Retina (tissue), 1 donor: Measurements from ENCODE around the gene LMF1.

Experiments
- DNase-seq: peaks from one replicate; pipeline ENCODE4 v3.0.0-alpha.2; 2016

LMF1 gene

DNA sequence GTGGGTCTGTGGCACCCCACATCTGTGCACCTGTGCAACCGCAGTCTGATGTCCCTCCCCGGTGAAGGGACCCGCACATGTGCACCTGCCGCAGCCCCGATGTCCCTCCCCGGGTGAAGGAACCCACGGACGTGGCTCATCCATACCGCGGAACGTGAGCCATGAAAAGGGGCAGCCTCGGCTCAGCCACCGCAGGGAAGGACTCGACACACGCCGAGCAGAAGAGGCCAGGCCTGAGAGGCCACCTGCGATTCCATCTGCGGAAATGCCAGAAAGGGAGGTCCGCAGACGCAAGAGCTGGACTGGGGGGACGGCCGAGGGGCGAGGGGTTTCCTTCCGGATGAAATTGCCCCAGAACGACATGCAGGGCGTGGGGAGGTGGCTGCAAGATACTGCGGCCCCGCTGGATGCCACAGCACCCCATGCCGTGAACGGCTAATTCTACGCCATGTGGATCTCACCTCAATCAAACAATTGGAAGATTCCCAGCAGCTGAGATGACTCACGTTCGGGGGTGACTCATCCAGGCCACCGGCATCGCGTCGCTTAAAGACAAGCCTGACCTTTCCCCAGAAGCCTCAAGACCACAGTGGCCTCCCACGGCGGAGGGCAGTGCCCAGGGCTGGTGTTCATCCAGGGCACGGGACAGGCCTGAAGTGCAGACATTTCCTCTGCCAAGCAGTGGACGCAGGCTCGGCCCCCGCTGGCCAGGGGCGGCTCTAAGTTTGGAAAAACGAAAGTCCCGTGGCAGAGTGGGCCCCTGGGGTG, 31.8 kb upstream of the LMF1 start:
- no peak for DNase-seq

DNA sequence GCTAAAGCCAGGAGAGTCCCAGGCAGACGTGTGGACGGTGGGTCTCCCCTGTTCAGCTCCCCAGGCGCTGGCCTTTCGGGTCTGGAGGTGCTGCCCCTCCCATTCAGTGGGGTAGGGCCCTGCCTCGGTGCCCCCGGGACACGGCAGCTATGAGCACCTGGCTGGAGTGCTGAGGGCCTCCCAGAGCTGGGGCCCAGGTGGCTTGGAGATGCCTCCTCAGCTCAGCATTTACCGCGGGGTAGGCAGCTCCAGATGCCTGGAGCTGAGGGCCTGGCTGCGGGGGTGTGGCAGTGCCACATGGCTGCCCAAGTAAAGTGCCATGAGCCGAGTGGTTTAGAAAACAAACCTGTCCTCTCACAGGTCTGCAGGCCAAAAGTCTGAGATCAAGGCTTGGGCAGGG, 30.3 kb upstream of the LMF1 start:
- no peak for DNase-seq

- DNase-seq, result no peak
These were observed 29.8 kb upstream of the LMF1 start for GRCh38 chr16:1000608-1001007.

GRCh38 chr16:999677-1000076, 28.9 kb upstream of the LMF1 start:
- DNase-seq, result no peak

DNA sequence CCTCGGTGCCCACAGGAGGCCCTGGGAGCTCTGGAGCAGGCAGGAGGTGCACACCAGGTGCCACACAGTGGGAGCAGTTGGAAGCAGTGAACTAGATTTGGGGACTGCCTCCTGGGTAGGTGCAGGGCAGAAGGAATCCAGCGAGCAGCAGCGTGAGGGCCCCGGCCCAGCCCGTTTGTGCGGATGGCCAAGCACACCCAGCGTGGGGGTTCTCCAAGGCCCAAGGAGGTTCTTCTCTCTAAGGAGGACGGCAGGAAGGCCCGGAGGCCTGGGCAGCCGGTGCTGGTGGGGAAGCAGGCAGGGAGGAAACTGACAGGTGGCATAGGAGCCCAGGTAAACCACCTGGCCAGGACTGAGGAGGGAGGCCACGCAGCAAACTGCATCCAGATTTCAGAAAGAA, 27.8 kb upstream of the LMF1 start:
- DNase-seq, result no peak

DNA sequence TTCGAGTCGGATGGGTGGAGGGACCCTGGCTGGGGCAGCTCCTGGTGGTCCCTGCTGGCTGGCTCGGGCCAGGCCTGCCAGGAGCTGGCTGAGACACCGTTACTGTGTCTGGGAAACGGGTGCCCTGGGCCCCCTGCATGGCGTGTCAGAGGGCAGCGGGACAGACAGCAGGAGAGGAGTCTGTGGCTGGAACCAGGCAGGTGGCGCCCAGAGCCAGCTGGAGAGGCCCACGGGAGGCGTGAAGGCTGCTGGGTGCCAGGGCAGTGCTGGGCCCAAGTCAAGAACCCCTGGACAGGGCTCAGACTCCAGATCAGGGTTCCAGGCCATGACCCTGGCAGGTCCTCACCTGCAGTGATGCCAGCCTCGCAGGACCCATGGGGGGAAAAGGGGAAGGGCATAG, 27.4 kb upstream of the LMF1 start:
- DNase-seq, result no peak

GRCh38 chr16:997440-998051, 26.8 kb upstream of the LMF1 start:
- DNase-seq, result peak; percentile 59

DNA sequence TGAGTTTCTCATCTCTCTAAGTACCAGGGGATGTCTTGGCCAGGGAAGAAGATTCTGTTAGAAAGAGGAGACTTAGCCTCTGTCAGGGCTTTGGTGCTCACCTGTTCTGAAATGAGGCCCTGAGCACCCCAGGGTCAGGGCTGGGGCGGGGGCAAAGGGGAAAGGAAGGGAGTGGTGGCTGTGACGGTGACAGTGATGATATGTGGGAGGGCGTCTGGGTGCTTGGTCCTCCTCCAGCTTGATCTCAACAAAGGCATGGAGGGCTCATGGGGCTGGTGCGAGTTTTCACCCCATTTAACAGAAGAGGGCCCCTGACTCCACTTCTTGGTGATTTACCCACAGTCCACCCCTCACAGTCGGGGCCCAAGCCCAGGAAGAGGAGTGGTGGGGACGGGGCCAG, 25.9 kb upstream of the LMF1 start:
- DNase-seq, result no peak

DNA sequence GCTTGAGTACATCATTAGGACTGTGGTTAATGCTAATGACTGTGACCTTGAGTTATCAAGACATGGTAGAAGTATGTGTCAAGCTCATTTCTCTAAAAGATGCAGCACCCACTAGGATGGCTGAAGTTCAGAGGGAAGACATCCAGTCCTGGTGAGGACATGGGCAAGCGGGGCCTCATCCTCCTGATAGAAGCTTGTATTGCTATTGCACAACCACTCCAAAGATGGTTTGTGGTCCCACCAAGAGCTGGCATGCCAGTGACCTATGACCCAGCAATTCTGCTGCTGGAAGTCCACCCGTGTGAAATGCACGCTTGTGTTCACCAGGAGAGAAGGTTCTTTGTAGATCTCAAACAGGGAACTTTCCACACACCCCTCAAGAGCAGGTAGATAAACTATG, 25.0 kb upstream of the LMF1 start:
- DNase-seq, result no peak

GRCh38 chr16:995087-995486, 24.3 kb upstream of the LMF1 start:
- DNase-seq, result no peak

GRCh38 chr16:993731-994130, 22.9 kb upstream of the LMF1 start:
- DNase-seq, result no peak

DNA sequence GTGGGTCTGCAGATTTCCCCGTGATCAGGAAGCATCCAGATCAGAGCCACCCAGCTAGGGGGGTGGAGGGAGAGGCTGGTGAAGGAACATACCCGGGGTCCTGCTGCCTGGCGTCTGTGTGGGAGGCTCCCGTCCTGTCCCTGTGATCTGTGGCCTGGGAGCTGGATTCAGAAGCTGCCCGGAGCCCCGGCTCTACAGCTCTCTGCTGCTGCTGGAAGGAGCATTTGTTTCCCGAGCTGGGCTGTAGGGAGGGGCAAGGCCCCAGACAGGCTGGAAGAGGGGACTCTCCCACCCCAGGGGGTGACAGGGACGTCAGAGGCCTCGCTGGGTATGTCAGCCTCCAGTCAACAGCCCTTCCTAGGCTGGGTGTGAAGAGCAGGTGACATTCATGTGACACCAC, 21.0 kb upstream of the LMF1 start:
- DNase-seq, result no peak

DNA sequence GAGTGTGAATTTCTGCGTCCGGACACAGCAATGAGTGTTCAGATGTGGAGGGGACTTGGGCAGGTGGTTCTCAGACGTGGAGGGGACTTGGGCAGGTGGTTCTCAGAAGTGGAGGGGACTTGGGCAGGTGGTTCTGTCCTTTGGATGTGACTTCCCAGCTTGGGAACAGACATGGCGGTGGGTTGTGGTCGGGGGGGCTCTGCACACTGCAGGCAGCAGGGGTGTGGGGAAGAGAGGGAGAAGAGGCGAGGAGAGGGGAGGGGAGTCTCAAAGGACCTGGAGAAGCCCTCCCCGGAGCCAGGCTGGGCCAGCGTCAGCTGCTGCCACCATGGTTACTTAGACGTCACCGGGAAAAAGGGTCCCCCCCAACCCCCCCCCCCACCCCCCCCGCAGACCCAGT, 20.6 kb upstream of the LMF1 start:
- DNase-seq, result no peak

- peak; percentile 86 for DNase-seq
These were observed 19.9 kb upstream of the LMF1 start for GRCh38 chr16:990516-991291.

- DNase-seq, result no peak
These were observed 18.6 kb upstream of the LMF1 start for GRCh38 chr16:989354-989814.

GRCh38 chr16:988471-989353, 17.9 kb upstream of the LMF1 start:
- DNase-seq, result no peak

GRCh38 chr16:987906-988305, 17.1 kb upstream of the LMF1 start:
- DNase-seq, result no peak

GRCh38 chr16:986925-987582, 16.3 kb upstream of the LMF1 start:
- no peak for DNase-seq

DNA sequence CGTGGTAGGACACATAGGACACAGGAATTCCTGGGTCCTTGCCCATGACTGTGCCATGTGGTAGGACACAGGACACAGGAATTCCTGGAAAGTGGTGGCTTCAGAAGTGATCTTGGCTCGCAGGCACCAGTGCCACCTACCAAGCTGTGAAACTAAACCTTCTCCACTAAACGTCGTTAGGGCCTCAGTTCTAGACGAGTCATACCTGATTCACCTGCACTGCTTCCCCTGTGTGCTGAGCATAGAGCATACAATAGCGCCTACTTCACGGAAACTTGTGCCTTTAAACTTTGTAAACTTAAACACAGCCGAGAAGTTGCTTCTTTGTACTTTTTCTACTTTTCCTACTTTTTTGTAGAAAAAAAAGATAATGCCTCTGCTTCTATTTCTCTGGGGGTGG, 15.6 kb upstream of the LMF1 start:
- DNase-seq, result no peak

DNA sequence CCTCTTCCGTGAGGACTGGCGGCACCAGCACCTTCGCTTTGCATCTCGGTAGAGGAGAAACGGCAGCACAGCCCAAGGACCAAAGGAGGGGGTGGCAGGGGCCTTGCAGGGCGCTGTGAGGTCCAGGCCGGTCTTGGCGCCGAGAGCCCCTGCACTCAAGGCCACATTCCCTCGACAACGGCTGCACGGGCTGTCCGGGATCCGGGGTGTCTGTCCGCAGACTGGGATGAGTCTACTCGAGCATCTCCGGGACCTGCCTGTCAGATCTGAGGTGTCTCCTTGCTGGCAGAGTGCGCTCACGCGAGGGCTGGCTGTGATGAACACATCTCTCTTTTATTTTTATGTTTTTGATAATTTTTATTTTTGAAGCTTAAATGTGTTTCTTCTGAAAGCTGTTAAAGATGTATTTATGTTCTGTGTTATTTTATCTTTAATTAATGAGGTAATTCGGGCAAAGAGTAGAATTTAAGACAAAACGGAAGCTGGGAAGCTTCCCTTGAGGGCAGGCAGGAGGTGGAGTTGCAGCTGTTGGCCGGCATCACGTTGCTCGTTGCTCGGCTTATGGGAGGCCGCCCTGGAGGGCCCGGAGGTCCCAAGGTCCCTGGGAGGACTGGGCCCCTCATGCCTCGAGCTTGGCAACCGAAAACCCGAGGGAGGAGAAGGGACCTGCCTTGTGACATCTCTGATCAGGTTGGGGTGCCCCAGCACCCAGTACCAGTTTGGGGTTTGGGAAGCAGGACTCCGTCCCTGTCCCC, 15.0 kb upstream of the LMF1 start:
- DNase-seq, result no peak
